HG02981 (cell line): Measurements from ENCODE around the gene ECHDC3.
"Not testable (repeated sequence)": the region's sequence is repeated elsewhere in the genome, so short reads cannot be mapped to it uniquely, and the experiment has no call there.

Experiments
- ATAC-seq: cut with Tn5 transposase; IDR thresholded peaks from one replicate; pipeline ENCODE4 v1.9.1; 2021; ENCODE audit warnings: mild to moderate bottlenecking, moderate library complexity; ENCODE audit not compliant: unreplicated experiment

The ECHDC3 gene, protein sequence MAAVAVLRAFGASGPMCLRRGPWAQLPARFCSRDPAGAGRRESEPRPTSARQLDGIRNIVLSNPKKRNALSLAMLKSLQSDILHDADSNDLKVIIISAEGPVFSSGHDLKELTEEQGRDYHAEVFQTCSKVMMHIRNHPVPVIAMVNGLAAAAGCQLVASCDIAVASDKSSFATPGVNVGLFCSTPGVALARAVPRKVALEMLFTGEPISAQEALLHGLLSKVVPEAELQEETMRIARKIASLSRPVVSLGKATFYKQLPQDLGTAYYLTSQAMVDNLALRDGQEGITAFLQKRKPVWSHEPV

DNA sequence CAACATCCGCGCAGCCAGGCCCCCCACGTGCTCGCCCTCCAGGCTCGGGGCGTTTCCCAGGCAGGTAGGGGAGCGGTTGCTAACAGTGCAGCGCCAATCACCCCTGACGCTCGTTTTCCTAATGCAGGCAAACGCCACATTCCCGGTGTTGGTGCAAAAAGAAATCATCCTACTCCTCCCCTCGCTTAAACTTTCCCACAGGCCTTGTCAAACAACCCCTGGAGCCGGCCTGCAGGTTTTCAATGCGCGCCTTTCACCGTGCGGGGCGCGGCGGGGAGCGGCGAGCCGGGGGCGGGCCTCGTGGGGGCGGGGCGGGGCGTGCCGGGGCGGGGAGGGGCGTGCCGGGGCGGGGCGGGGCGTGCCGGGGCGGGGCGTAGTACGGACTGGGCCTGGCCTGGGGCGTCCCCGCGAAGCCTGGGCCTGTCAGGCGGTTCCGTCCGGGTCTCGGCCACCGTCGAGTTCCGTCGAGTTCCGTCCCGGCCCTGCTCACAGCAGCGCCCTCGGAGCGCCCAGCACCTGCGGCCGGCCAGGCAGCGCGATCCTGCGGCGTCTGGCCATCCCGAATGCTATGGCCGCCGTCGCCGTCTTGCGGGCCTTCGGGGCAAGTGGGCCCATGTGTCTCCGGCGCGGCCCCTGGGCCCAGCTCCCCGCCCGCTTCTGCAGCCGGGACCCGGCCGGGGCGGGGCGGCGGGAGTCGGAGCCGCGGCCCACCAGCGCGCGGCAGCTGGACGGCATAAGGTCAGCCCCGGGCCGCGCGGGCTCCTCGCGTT is at the start of gene ECHDC3:
ECHDC3 (plus strand) TSS at position 374 of the 770 bp plus-strand sequence; CDS start at position 569, 195 bp downstream.
- peak; percentile 59 for ATAC-seq

DNA sequence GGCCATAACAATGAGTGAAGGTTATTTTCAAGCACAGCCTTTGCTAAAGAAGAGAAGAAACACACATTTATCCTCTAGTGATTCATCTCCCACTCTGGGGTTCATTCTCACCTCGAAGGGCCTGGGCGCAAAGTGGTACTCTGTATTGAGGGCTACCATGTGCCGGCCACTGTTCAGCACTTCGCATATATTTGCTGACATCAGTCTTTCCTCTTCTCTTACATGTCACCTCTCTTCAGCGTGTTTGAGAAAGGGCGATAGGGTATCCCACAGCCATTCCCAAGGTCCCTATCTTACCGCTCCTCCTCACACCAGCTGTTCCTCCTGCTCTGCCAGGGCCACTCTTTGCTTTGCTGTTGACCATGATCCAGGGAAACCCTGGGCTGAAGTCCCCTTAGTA is 48.8 kb upstream of the ECHDC3 start:
- no peak for ATAC-seq

DNA sequence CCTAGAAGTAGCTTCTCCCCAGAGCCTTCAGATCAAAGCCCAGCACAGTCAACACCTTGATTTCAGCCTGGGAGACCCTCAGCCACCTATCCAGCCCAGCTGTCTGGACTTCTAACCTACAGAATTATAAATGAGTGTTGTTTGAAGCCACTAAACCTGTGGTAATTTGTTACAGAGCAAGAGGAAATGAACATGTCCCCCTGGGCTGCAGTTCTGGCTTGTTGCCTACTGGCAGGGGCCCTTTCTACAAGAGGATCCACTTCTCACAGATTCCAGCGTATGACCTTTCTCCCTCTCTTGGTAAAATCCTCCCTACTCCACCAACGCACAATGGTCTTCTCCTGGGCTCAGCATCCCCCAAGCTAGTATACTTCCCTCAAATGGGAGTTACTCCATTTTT is 46.4 kb upstream of the ECHDC3 start:
- no peak for ATAC-seq

DNA sequence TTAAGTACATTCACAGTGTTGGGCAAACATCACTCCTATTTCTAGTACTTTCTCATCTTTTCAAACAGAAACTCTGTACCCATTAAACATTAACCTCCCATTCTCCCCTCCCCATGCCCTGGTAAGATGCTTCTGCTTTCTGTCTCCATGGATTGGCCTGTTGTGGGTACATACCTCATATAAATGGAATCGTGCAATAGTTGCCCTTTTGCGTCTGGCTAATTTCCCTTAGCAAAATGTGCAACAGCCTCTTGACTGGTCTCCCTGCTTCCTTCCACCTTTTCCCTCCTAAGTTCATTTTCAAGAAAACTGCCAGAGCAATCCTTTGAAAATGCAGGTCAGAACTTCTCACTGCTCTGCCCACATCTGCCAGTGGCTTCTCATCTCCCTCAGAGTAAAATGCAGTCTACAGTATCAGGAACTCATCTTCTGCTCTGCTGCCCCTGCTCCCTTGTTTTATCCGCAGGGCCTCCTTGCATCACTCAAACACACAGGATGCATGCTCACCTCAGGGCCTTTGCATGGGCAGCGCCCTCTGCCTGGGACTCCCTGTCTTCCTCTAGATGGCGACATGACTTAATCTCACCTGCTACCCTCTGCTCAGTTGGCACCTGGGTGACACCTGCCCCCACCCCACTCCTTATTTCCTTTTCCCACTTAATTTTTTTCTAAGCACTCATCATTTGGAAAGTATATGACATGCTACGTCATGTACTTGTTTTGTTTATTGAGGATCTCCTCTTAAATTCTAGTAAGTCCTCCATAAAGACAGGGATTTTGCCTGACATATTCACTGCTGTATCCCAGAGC is 44.3 kb upstream of the ECHDC3 start:
- ATAC-seq = peak; percentile 44

DNA sequence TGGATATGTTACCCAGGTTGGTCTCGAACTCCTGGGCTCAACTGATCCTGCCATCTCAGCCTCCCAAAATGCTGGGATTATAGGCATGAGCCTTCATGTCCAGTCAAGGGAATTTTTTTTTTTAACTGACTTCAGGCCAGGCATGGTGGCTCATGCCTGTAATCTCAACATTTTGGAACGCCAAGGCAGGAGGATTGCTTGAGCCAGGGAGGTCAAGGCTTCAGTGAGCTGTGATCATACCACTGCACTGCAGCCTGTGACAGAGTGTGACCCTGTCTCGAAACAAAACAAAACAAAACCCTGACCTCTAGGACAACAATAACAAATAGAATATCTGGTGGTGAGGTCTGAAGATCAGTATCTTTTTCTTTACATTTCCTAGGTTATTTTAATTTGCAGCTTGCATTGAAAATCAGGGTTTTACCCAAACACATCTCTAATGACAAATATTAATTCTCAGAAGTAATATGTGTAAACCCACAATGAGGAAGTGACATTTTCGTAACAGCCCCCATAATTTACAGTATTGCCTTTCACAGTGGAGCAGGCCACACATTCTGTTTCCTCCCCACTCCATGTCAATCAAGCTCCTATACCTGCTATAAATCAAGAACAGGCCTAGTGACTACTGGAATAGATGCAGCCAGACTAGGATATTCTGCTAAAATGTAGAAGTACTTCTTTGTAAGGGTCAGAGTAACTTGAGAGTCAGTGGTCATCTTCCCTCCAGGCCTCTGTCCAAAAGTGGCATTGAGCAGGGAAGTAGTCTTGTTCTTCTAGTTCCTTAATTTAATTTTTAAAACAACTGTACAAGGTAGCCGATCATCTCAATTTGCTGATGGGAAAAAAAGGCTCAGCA is 43.3 kb upstream of the ECHDC3 start:
- peak; percentile 87 for ATAC-seq

DNA sequence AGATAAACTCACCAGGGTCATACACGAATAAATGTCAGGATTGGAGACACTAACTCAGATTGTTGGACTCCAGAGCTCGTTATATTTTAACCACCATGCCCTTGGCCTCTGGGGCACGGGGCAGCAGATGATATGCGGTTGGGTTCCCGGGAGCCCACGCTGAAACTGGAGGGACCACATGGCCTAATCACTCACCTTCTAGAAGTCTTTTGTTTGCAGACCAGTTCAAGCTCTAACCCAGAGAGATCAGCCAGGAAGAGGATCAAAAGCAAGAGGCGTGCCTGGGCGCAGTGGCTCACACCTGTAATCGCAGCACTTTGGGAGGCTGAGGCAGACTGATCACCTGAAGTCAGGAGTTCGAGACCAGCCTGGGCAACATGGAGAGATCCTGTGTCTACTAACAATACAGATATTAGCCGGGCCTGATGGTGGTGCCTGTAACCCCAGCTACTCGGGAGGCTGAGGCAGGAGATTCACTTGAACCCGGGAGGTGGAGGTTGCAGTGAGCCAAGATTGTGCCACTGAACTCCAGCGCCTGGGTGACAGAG is 42.6 kb upstream of the ECHDC3 start:
- ATAC-seq = no peak

DNA sequence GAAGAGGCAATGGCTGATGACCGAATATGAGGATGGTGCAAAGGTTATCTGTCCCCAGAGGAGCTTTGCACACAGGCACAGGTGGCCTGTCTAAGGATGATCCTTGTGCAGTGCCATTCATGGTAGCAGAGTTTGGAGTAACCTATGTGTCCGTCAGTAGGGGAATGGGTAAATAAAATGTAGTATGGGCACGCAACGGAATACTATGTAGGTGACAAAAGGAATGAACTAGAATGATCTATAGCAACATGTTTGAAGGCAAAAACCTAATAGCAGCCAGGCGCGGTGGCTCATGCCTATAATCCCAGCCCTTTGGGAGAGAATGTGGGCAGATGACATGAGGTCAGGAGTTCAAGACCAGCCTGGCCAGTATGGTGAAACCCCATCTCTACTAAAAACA is 41.6 kb upstream of the ECHDC3 start:
- ATAC-seq = no peak

DNA sequence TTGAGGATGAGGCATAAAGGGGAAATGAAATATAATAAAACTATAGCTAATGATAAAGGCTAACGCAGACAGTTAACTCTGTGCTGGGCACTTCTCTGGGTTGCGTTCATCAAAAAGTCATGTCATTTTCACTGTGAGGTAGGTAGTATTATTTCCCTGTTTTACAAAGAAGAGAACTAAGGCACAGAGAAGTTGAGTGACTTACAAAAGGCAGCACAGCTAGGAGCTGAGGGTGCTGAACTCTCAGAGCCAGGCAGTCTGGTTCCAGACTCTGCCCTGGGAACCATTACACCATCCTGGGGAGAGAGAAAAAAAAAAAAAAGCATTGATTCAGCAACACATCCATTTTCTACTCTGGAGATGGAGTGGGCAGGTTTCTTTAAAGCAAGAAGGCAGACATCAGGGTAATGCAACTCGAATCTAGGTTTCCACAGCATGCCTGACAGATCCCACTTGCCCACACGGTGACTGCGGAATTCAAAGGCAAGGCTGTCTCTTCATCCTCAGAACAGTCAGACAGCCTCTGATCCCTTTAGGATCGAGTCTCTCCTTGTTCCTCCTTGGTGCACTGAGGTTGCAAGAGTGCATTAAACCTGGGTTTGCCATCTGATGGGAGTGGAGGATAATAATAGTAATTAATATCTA is 40.6 kb upstream of the ECHDC3 start:
- no peak for ATAC-seq

DNA sequence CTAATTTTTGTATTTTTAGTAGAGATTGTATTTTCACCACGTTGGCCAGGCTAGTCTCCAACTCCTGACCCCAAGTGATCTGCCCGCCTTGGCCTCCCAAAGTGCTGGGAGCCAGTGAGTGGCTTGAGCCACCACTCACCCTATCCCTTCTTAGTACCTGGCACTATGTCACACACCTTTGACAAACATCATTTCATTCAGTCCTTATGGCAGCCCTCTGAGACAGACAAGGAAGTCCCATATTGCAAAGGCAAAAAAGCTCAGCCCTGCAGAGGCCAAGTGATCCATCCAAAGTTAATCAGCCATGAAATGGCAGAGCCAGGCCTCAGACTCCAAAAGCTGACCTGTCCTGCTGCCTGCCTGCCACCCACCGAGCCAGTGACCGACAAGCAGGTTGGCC is 39.9 kb upstream of the ECHDC3 start:
- ATAC-seq = no peak

DNA sequence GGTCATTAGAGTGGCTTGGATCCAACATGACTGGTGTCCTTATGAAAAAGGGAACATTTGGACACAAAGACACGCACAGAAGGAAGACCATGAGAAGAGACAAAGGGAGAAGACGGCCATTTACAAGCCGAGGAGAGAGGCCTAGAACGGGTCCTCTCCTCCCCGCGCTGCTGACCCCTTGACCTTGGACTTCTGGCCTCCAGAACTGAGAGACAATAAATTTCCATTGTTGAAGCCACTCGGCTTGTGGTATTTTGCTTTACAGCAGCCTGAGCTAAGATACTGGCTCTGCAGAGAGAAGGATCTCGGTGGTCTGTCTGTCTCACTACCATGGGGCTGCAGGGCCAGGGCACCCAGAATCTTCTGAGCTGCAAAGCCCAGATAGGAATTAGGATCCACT is 38.1 kb upstream of the ECHDC3 start:
- ATAC-seq = no peak

DNA sequence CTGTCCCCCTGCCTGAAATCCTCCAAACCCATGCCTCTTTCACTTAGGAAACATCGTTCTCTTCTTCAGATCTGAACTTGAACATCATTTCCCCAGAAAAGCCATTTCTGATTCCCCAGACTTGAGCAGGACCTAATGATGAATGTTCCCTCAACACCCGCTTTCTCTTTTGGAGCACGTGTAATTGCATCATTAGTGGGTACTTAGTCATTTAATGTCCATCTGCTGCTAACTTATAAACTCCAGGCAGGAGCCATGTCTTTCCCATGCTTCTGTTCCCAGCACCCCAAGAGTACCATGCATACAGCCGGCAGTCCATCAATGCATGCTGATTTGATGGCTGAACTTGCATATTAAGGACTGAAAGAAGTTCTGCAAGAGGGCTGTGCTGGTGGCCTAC is 36.5 kb upstream of the ECHDC3 start:
- ATAC-seq = no peak

DNA sequence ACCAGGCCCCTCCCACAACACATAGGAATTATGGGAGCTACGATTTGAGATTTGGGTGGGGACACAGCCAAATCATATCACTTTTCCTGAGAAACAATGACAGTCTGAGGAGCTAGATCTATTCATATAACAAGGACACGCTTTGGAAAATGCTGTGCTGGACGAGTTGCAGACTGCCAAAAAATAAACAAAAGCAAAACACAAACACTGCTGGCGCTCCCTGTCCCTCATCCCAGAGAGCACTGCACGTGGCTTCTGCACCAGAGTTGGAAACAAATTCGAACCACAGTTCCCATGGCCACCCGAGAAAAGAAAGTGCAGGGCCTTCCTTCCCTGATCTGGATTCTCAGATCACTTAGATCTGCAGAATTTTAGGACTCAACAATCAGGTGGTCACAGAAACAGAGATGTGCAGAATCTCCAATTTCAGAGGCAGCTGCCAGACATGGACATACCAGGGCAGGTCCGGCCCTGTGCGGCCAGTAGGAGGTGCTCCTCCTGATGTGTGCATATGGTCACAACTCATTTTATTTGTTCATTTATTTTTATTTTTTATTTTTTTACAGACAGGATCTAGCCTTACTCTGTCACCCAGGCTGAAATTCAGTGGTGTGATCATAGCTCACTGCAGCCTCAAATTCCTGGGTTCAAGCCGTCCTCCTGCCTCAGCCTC is 35.2 kb upstream of the ECHDC3 start:
- ATAC-seq = no peak

DNA sequence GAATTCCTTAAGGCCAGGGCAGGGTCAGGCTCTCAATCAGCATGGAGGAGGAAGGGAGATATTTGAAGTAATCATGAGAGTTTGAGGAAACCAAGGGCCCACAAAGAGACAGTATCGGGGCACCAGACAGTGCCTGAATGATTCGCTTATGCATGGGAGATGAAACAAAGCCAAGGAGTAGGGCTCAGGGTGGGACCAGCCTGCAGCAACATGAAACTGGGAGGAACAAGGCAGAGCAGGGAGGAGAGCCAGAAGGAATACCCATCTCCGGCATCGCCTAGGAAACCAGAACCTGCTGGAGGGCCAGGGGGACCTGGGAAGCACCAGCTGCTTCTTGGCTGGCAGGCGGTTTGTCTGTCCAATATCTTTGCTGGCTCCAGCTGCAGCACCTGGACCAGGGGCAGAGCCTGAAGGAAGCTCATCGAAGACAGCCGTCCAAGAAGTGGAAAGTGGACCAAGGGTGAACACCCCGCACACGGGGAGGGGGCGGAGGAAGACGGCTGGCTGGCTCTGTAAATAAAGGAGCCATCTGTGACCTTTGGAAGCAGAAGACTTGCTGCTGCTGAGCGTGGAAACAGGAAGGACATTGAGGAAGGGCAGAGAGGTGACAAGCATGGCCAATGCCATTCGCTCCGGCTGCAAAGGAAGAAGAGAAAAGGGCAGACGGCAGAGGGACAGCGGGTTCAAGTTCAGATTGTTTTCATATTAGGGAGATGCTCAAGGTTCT is 34.4 kb upstream of the ECHDC3 start:
- ATAC-seq = no peak

DNA sequence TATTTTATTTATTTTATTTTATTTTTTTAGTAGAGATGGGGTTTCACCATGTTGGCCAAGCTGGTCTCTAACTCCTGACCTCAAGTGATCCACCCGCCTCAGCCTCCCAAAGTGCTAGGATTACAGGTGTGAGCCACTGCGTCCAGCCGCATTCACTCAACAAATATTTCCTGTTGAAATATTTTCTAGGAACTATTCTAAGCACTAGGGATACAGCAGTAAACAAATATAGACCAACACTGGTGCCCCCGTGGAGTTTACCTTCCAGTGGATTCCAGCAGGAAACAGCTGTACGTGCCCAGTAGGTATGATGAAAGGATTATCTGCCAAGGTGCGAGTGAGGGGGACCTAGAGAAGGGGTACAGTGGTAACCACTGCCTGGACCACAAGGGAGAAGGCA is 33.4 kb upstream of the ECHDC3 start:
- ATAC-seq = not testable (repeated sequence)

DNA sequence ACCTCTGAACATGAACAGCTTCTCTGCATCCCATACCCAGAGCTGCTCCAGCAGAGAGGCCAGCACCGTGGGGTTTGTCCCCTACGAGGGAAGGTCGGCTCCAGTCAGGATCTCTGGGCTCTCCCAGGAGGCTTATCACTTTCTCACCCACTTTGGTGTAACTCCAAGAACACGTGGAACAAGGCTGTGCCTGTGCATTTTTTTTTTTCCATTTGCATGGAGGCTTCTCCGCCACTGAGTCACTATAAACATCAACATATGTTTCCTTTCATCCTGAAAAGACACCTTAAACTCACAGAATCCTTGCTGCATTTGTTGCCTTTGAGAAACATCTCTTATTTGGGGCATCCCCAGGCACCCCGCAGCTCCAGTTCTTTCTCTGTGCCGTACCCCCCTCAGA is 29.4 kb upstream of the ECHDC3 start:
- no peak for ATAC-seq

DNA sequence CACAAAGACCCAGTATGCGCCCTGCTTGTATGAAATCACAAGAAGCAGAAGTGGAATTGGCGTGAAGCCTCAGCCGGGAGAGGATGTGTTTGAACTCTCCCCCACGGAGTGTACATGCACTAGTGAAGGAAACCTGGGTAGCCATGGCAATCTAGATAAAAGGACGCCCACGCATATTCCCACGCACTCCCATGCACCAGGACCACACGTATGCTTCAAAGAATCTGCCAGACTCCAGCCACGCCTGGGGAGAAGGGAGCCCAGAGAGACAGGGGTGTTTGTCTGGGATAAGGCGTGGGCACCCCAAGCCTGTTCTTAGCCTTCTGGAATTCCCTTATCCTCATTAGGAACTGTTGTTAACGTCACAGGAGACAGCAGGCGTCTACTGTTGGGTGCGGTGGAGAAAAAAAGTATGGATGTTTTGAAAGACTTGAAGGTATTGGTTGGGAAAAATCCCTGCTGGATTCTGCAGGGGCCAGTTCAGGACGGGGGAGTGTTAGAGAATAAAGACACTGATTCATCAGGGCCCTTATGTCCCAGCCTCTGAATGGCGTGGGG is 28.9 kb upstream of the ECHDC3 start:
- ATAC-seq = no peak

DNA sequence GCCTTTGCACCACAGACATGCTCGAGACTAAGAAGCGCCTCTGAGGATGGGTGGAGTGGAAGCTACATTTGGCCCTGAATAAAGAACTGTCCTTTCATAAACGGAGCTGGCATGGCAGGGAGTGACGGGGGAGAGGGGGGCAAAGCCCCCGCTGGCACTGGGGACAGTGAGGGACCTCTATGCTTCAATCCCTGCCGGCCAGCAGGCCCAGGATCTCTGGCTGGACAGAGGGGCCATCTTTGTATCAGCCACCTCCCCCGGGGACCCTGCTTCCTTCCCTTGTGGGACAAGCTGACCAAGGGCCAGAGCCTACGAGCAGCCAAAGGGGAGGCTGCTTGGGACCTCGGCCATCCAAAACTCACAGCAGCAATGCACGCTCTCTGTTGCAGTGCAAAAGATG is 28.2 kb upstream of the ECHDC3 start:
- no peak for ATAC-seq

DNA sequence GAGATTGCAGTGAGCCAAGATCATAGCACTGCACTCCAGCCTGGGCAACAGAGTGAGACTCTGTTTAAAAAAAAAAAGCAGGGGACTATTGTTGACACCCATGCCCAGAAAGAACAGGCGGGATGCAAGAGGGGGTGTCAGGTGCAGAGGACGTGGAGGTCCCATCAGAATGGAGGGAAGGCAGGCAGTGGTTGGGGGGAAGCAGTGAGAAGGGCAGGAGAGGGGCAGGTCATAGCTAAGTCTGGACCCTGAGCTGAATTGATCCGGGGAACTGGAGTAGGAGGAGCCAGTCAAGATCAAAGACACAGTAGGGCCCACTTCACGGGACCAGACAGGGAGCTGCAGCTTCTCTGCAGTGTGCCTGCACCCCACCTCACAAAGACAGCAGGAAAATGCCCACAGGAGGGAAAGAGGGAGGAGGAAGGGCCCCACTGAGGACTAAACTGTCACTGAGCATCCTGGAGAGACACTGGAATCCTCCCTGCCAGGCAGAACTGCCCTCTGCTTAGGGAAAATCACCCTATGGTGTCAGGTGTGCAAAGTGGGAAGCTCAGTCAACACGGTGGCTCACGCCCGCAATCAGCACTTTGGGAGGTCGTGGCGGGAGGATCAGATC is 27.3 kb upstream of the ECHDC3 start:
- no peak for ATAC-seq
